Kidney (tissue), 14 donors: ENCODE measurements around the gene PHACTR3. TPM values are rescaled to one million over a fixed set of nuclear protein-coding genes. Genes with fewer than 3 reads are reported as not detected.

Source experiments
- DNase-seq, 5 donors: peaks; one replicate each; pipeline ENCODE4 v3.0.0-alpha.2; 2013 to 2020
- FAIRE-seq: peaks from 2 replicates; lab custom pipeline; 2012; peaks lifted over from hg19 to GRCh38; lab: Jason Lieb, UNC
- H3K27ac ChIP-seq, 2 donors: one replicate each; pipeline ENCODE4 v1.7.0; 2013; ENCODE audit warnings: low read depth in 2 of 2, low read length in 2 of 2, inconsistent platforms in 1 of 2
- H3K27me3 ChIP-seq: one replicate; pipeline ENCODE4 v1.7.1; 2013; ENCODE audit warnings: low read length, inconsistent platforms; ENCODE audit not compliant: control insufficient read depth, insufficient read depth
- H3K36me3 ChIP-seq, 3 donors: one replicate each; pipeline versions ENCODE4 v1.7.0 to v1.7.1; 2013; ENCODE audit warnings: low read length in 3 of 3, control low read depth in 1 of 3, inconsistent platforms in 1 of 3; ENCODE audit not compliant: insufficient read depth in 3 of 3, control insufficient read depth in 2 of 3
- H3K4me1 ChIP-seq, 3 donors: one replicate each; pipeline versions ENCODE4 v1.7.0 to v1.7.1; 2013; ENCODE audit warnings: low read length in 3 of 3, inconsistent platforms in 1 of 3, low read depth in 1 of 3; ENCODE audit not compliant: control insufficient read depth in 2 of 3, insufficient read depth in 2 of 3
- H3K4me3 ChIP-seq, 3 donors: one replicate each; pipeline versions ENCODE4 v1.7.0 to v1.8.1; 2013; ENCODE audit warnings: low read length in 3 of 3, control low read depth in 1 of 3, inconsistent platforms in 1 of 3
- H3K9ac ChIP-seq, 3 donors: one replicate each; pipeline versions ENCODE4 v1.7.0 to v1.7.1; 2013; ENCODE audit warnings: low read length in 3 of 3, control low read depth in 1 of 3, inconsistent platforms in 1 of 3
- H3K9me3 ChIP-seq, 3 donors: one replicate each; pipeline versions ENCODE4 v1.7.0 to v1.7.1; 2013; ENCODE audit warnings: low read length in 3 of 3, control low read depth in 1 of 3, inconsistent platforms in 1 of 3; ENCODE audit not compliant: control insufficient read depth in 2 of 3, insufficient read depth in 1 of 3
- CTCF ChIP-seq: IDR thresholded peaks from 3 replicates; pipeline ENCODE4 v1.5.1; 2012; ENCODE audit warnings: mild to moderate bottlenecking, moderate library complexity, borderline replicate concordance; ENCODE audit not compliant: insufficient read depth; ENCODE audit errors: extremely low read depth
- intact Hi-C: fragments of 100-400 bp; cut with DNase I; formaldehyde crosslinking; loops from one replicate; pipeline ENCODE4 v1.11.1; 2022
- polyA plus RNA-seq: library from polyadenylated mRNA; stranded (reverse); fragments of 350-450 nt; fragmentation: Illumina TruSeq; extraction: RNeasy Lipid Tissue Mini Kit (QIAGEN cat#74804); gene quantifications from one replicate; pipeline ENCODE4 v1.2.3, GENCODE V29; 2014; ENCODE audit warnings: low read depth, low replicate concordance; ENCODE audit not compliant: insufficient read depth
- total RNA-seq: library from RNA; stranded (reverse); fragmentation: NEBNext Ultra II Directional; extraction: Animal tissue kit (Norgen Biotek cat#: 25700); gene quantifications from one replicate; pipeline ENCODE4 v1.2.1, GENCODE V29; 2021
- donor health status: control.
- donor health status: control.
- donor health status: control.
- donor health status: control.
- donor health status: control.
- donor health status: DM: yes; HTN: yes; CAD: no.
- donor health status: Normal renal cell carcinoma (clear cell type).

The PHACTR3 gene
- total and polyA plus RNA-seq, 2 donors from 2014 or later: 1.7 to 12.3 TPM

GRCh38 chr20:59781226-59781625 is 176.9 kb downstream of the PHACTR3 start:
- no peaks in the 10 kb centered on the region for H3K36me3 ChIP-seq
- intact Hi-C loops: loop anchor here (10.0 kb wide), 1 partner anchor 64 kb away; no protein-coding TSS in a partner anchor
- no peaks in the 10 kb centered on the region for H3K4me1 ChIP-seq
- no peak for TF ChIP-seq CTCF
- H3K9ac ChIP-seq: no peak overlapping the region
- H3K27ac ChIP-seq: no peak overlapping the region
- H3K9me3 ChIP-seq: no peaks in the 10 kb centered on the region
- no peak overlapping the region for H3K4me3 ChIP-seq
- peak in 1 of 5 donors; percentile 2 for DNase-seq
- FAIRE-seq: no peak
- no peaks in the 10 kb centered on the region for H3K27me3 ChIP-seq

GRCh38 chr20:59782986-59783640 is 178.8 kb downstream of the PHACTR3 start:
- H3K4me1 ChIP-seq: no peaks in the 10 kb centered on the region
- no peak overlapping the region for H3K27ac ChIP-seq
- DNase-seq: peak in 4 of 5 donors; percentile 79 to 85 (median 84)
- H3K36me3 ChIP-seq: no peaks in the 10 kb centered on the region
- peak; percentile 59 for TF ChIP-seq CTCF
- FAIRE-seq: no peak
- H3K9me3 ChIP-seq: no peaks in the 10 kb centered on the region
- no peaks in the 10 kb centered on the region for H3K27me3 ChIP-seq
- no peak overlapping the region for H3K4me3 ChIP-seq
- H3K9ac ChIP-seq: no peak overlapping the region
- intact Hi-C loops: loop anchor here (10.0 kb wide), 1 partner anchor 62 kb away; no protein-coding TSS in a partner anchor

GRCh38 chr20:59783641-59784010 is 179.3 kb downstream of the PHACTR3 start:
- FAIRE-seq: no peak
- Histone ChIP-seq H3K9ac (no peak overlapping the region), H3K4me3 (no peak overlapping the region), H3K4me1 (no peaks in the 10 kb centered on the region), H3K9me3 (no peaks in the 10 kb centered on the region), H3K27me3 (no peaks in the 10 kb centered on the region), H3K27ac (no peak overlapping the region), H3K36me3 (no peaks in the 10 kb centered on the region)
- intact Hi-C loops: loop anchor here (10.0 kb wide), 1 partner anchor 61 kb away; no protein-coding TSS in a partner anchor
- TF ChIP-seq CTCF: no peak
- peak in 1 of 5 donors; percentile 4 for DNase-seq
